Ishikawa (cell line): ENCODE results near the gene PTPDC1.
A peak's percentile ranks its signal among the peaks of the same experiment; 100 is the strongest.

Experiments used
- CEBPB ChIP-seq: IDR thresholded peaks from 2 replicates; pipeline ENCODE4 v1.6.1; 2012
- CREB1 ChIP-seq: IDR thresholded peaks from 2 replicates; pipeline ENCODE4 v1.6.1; 2012; ENCODE audit warnings: low read depth
- EGR1 ChIP-seq: IDR thresholded peaks from 2 replicates; pipeline ENCODE4 v1.6.1; 2012
- EP300 ChIP-seq: IDR thresholded peaks from 2 replicates; pipeline ENCODE4 v1.6.1; 2012; ENCODE audit warnings: borderline replicate concordance
- FOXM1 ChIP-seq: IDR thresholded peaks from 2 replicates; pipeline ENCODE4 v1.6.1; 2012; ENCODE audit warnings: low read depth, borderline replicate concordance
- MAX ChIP-seq: IDR thresholded peaks from 2 replicates; pipeline ENCODE4 v1.6.1; 2012
- NFIC ChIP-seq: IDR thresholded peaks from 2 replicates; pipeline ENCODE4 v1.6.1; 2012
- RAD21 ChIP-seq: IDR thresholded peaks from 2 replicates; pipeline ENCODE4 v1.6.1; 2012; ENCODE audit warnings: low read depth
- REST ChIP-seq: IDR thresholded peaks from 2 replicates; pipeline ENCODE4 v1.6.1; 2012; ENCODE audit warnings: low read depth, mild to moderate bottlenecking
- TAF1 ChIP-seq: IDR thresholded peaks from 2 replicates; pipeline ENCODE4 v1.6.1; 2012; ENCODE audit warnings: low read depth, mild to moderate bottlenecking
- TCF12 ChIP-seq: IDR thresholded peaks from 2 replicates; pipeline ENCODE4 v1.6.1; 2012; ENCODE audit warnings: low read depth
- TEAD4 ChIP-seq: IDR thresholded peaks from 2 replicates; pipeline ENCODE4 v1.6.1; 2012
- USF1 ChIP-seq: IDR thresholded peaks from 2 replicates; pipeline ENCODE4 v1.6.1; 2012
- YY1 ChIP-seq: IDR thresholded peaks from 2 replicates; pipeline ENCODE4 v1.6.1; 2012; ENCODE audit warnings: low read depth
- ZBTB7A ChIP-seq: IDR thresholded peaks from 2 replicates; pipeline ENCODE4 v1.6.1; 2012; ENCODE audit warnings: low read depth

PTPDC1 gene

GRCh38 chr9:94065535-94065961 lies 18.7 kb upstream of the PTPDC1 start:
- no peak for TF ChIP-seq CREB1
- peak; percentile 81 for TF ChIP-seq RAD21

- TF ChIP-seq CREB1 (no peak), RAD21 (no peak), REST (no peak), TEAD4 (no peak), TAF1 (no peak), ZBTB7A (no peak), CEBPB (no peak), FOXM1 (no peak), USF1 (no peak), YY1 (no peak), NFIC (no peak), MAX (no peak), TCF12 (no peak), EP300 (no peak), EGR1 (no peak)
These were observed 16.0 kb upstream of the PTPDC1 start for GRCh38 chr9:94068257-94068656.

GRCh38 chr9:94076557-94076956 lies 7.7 kb upstream of the PTPDC1 start:
- no peak for TF ChIP-seq NFIC
- no peak for TF ChIP-seq YY1
- TF ChIP-seq EP300: no peak
- TF ChIP-seq ZBTB7A: no peak
- no peak for TF ChIP-seq EGR1
- TF ChIP-seq TCF12: no peak
- no peak for TF ChIP-seq RAD21
- TF ChIP-seq TEAD4: no peak
- no peak for TF ChIP-seq CEBPB
- TF ChIP-seq MAX: no peak
- TF ChIP-seq CREB1: no peak
- TF ChIP-seq REST: no peak
- TF ChIP-seq TAF1: no peak
- TF ChIP-seq USF1: no peak
- no peak for TF ChIP-seq FOXM1

- TF ChIP-seq CREB1: no peak
These were observed 6.2 kb upstream of the PTPDC1 start for GRCh38 chr9:94078086-94078485.

GRCh38 chr9:94079236-94079635 lies 5.0 kb upstream of the PTPDC1 start:
- TF ChIP-seq RAD21: no peak
- no peak for TF ChIP-seq TCF12
- TF ChIP-seq FOXM1: no peak
- no peak for TF ChIP-seq NFIC
- no peak for TF ChIP-seq TAF1
- TF ChIP-seq TEAD4: no peak
- TF ChIP-seq ZBTB7A: no peak
- no peak for TF ChIP-seq CEBPB
- no peak for TF ChIP-seq MAX

- TF ChIP-seq TAF1 (no peak), USF1 (no peak), EGR1 (no peak), CREB1 (no peak), CEBPB (no peak), EP300 (no peak), RAD21 (no peak), MAX (no peak), ZBTB7A (no peak), TCF12 (no peak)
These were observed 4.0 kb upstream of the PTPDC1 start for GRCh38 chr9:94080249-94080648.
